GM13976 (cell line): ENCODE measurements around the gene CXCL9.

ENCODE experiments used
- DNase-seq: peaks from one replicate; pipeline ENCODE4 v3.0.0; 2012; ENCODE audit warnings: low spot score
- CTCF ChIP-seq: IDR thresholded peaks from 2 replicates; pipeline ENCODE4 v1.5.1; 2012; ENCODE audit warnings: borderline replicate concordance, mild to moderate bottlenecking; ENCODE audit not compliant: insufficient read depth; ENCODE audit errors: extremely low read depth, missing control alignments, control extremely low read depth
- in situ Hi-C: fragments of 300-500 bp; cut with MboI; formaldehyde crosslinking; loops from one replicate; pipeline ENCODE4 v1.12.0; 2022; ENCODE audit warnings: low sequenced_read_pairs, mixed read lengths, inconsistent platforms; ENCODE audit not compliant: unreplicated experiment

The CXCL9 gene

GRCh38 chr4:75992462-75992861 lies 14.8 kb downstream of the CXCL9 start:
- no peak for TF ChIP-seq CTCF
- in situ Hi-C loops, result no loop called here
- no peak for DNase-seq

GRCh38 chr4:75989846-75990528 lies 17.3 kb downstream of the CXCL9 start:
- DNase-seq, result no peak
- in situ Hi-C loops, result no loop called here
- TF ChIP-seq CTCF, result no peak

GRCh38 chr4:75985116-75985515 lies 22.2 kb downstream of the CXCL9 start:
- TF ChIP-seq CTCF, result no peak
- no peak for DNase-seq
- in situ Hi-C loops, result no loop called here

- no peak for TF ChIP-seq CTCF
- no peak for DNase-seq
- in situ Hi-C loops, result no loop called here
These were observed 26.7 kb downstream of the CXCL9 start for GRCh38 chr4:75980576-75980975.

GRCh38 chr4:75976177-75976576 lies 31.1 kb downstream of the CXCL9 start:
- DNase-seq, result no peak
- in situ Hi-C loops, result no loop called here

GRCh38 chr4:75973766-75974165 lies 33.5 kb downstream of the CXCL9 start:
- DNase-seq, result no peak
- in situ Hi-C loops, result no loop called here
- no peak for TF ChIP-seq CTCF

More at GRCh38 chr4:75976177-75976576, 31.1 kb downstream of the CXCL9 start:
- TF ChIP-seq CTCF, result no peak

- in situ Hi-C loops, result no loop called here
- DNase-seq, result no peak
- TF ChIP-seq CTCF, result no peak
These were observed 39.2 kb downstream of the CXCL9 start for GRCh38 chr4:75968084-75968483.
